GM19328 (cell line): ENCODE measurements around the gene BCL2L12.

Experiments
- ATAC-seq: cut with Tn5 transposase; IDR thresholded peaks from one replicate; pipeline ENCODE4 v1.9.1; 2021; ENCODE audit warnings: mild to moderate bottlenecking, moderate library complexity; ENCODE audit not compliant: unreplicated experiment

Gene BCL2L12

DNA sequence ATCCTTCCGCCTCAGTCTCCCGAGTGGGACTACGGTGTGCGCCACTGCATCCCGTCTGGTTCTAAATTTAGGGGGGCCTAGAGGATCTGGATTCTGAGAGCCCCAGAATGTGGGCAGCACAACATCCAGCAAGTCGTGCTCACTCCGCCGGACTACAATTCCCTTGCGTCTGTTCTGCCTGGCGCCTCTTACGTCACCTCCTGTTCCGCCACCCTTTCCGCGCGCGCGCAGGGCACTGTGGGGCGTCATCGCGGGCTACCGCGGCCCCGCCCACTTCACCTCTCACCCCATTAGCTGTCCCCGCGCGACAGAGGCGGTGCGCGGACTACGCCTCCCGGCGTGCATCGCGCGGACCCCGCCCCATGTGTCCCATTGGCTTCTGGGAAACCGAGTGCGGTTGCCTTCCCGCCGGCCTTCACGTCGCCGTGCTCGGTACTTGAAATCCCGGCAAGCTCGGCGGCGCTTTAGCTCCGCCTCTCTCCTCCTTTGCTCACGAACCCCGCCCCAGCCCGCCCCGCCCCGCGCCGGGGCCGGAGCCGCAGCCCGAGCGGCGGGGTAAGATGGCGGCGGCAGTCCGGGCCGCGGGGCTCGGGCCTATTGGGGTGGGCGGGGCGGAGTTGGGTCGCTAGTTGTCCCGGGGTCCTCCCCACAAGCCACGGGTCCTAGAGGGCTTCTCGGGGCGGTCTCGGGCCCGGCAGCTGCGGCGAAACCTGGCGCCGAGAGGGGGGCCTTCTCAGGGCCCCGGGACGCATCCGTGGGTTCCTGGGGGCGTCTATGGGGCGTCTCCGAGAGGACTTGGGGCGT is 23.8 kb upstream of the BCL2L12 start, which contains the start of gene SCAF1:
Gene SCAF1, plus strand, starts transcription at position 522 of the 804 bp plus-strand sequence. CDS start 2,818 bp downstream, outside the sequence.
- ATAC-seq, result peak; percentile 67

DNA sequence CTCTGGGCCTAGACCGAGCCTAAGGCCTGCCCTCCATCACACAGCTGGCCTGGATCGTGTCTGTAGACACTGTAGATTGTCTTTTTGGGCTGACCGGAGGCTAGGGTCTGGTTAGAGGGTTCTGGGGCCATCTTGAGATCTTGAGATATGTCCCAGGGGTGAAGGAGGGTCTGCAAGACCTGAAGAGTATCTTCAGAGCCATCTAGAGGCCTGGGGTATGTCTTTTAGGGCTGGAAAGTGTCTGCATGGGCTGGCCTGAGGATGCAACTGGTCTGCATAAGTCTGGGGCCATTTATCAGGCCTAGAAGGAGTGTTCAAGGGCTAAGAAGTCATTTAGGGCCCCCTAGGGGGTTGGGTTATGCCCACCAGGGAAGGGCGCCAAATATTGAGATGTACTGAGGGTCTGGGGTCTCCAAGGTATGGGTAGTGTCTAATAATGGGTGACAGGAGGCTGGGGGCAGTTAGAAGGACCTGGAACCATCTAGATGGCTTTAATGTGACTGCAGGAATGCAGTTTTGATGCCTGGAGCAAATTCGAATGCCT is 23.2 kb upstream of the BCL2L12 start:
- no peak for ATAC-seq

DNA sequence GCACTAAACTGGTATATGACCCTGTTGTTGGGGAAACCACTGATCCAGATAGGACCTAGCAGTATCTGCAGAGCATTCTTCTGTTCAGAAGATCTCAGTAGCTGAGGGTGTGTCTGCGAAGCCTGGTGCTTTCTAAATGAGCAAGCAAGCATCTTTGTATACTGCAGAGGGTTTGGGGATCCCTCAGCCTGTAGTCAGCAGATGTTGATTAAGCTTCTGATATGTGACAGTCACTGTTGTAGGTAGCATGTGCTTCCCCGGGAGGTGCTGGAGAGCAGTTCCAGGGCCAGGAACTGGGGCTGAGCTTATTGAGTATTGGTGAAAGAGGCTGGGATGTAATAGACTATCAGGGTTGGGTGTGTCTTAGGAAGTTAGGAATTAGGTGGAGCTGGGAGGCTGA is 22.3 kb upstream of the BCL2L12 start:
- no peak for ATAC-seq

DNA sequence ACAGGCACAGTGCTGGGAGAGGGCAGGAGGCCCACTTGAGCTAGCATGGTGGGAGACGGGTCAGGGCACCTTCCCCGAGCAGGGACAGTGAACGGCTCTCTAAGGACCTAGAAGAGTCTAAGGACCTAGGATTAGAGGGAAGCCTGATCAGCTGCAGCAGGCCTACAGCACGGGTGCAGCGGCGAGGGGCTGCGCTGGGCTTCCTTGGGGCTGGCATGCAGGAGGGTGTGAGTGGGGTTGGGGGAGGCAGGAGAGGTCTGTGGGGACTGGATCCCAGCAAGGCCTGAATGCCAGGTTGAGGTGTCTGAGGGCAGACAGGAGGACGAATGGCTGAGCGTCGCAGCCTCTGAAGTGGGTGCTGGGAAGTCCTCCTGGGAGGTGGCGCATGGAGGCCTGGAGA is 20.1 kb upstream of the BCL2L12 start:
- no peak for ATAC-seq

DNA sequence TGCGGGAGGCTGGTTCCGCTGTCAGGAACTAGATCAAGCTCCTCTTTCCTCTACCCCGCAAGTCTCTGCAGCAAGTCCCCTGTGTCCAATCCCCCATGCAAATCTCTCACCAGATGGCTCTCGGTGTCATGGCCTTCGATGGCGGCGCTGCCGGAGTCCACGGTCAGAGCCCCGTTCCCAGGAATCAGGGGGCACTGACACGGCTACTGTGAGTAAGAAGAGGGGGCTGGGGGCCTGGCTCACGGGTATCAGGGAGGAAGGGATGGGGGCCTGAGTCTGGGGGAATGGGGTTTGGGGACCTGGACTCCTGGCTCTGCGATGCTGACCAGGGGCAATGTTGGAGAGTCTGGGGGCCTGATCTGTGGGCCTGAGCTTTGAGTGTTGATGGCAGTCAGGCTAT is 19.7 kb upstream of the BCL2L12 start:
- ATAC-seq, result no peak

DNA sequence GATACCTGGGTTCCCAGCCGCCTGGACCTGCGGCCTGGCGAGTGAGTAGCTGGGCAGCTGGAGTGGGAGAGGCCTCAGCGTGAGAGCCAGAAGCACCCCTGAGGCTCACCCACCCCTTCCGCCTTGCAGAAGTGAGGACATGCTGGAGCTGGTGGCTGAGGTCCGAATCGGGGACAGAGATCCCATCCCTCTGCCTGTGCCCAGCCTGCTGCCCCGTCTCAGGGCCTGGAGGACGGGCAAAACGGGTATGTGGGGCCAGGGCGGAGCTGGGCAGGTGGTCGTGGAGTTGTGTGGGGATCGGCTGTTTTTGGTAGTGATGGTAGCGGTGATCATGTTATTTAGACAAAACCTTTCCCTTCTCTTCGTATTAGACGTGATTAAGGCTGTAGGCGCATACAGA is 19.1 kb upstream of the BCL2L12 start:
- ATAC-seq, result no peak

DNA sequence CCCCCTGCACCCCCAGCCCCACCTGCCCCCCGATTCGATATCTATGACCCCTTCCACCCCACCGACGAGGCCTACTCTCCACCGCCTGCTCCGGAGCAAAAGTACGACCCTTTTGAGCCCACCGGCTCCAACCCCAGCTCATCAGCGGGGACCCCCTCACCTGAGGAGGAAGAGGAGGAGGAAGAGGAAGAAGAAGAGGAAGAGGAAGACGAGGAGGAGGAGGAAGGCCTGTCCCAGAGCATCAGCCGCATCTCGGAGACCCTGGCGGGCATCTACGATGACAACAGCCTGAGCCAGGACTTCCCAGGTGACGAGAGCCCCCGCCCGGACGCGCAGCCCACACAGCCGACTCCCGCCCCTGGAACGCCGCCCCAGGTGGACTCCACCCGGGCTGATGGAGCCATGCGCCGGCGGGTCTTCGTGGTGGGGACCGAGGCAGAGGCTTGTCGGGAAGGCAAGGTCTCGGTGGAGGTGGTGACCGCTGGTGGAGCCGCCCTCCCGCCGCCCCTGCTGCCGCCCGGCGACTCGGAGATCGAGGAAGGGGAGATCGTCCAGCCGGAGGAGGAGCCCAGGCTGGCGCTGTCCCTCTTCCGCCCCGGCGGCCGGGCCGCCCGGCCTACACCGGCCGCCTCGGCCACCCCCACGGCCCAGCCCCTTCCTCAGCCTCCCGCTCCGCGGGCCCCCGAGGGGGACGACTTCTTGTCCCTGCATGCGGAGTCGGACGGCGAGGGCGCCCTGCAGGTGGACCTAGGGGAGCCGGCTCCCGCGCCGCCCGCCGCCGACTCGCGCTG is 14.5 kb upstream of the BCL2L12 start:
- no peak for ATAC-seq

DNA sequence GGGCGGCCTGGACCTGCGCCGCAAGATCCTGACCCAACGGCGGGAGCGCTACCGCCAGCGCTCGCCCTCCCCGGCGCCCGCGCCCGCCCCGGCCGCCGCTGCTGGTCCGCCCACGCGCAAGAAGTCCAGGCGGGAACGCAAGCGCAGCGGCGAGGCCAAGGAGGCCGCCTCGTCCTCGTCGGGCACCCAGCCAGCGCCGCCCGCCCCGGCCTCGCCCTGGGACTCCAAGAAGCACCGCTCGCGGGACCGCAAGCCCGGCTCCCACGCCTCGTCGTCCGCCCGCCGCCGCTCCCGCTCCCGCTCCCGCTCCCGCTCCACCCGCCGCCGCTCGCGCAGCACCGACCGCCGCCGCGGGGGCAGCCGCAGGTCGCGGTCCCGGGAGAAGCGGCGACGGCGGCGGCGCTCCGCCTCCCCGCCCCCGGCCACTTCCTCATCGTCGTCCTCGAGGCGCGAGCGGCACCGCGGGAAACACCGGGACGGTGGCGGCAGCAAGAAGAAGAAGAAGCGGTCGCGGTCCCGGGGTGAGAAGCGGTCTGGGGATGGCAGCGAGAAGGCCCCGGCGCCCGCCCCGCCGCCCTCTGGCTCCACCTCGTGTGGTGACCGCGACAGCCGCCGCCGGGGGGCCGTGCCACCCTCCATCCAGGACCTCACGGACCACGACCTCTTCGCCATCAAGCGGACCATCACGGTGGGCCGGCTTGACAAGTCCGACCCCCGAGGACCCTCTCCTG is 13.7 kb upstream of the BCL2L12 start:
- ATAC-seq, result no peak

DNA sequence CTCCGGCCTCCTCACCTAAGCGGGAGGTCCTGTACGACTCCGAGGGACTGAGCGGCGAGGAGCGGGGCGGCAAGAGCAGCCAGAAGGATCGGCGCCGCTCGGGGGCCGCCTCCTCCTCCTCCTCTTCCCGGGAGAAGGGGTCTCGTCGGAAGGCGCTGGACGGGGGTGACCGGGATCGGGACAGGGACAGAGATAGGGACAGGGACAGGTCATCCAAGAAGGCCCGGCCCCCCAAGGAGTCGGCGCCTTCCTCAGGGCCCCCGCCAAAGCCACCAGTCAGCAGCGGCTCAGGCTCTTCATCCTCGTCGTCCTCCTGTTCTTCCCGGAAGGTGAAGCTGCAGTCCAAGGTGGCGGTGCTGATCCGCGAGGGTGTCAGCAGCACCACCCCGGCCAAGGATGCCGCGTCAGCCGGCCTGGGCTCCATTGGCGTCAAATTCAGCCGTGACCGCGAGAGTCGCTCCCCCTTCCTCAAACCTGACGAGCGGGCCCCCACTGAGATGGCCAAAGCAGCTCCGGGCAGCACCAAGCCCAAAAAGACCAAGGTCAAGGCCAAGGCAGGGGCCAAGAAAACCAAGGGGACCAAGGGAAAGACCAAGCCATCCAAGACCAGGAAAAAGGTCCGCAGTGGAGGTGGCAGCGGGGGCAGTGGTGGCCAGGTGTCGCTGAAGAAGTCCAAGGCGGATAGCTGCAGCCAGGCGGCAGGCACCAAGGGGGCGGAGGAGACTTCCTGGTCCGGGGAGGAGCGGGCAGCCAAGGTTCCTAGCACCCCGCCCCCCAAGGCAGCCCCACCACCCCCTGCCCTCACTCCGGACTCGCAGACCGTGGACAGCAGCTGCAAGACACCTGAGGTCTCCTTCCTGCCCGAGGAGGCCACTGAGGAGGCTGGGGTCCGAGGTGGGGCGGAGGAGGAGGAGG is 12.9 kb upstream of the BCL2L12 start:
- ATAC-seq, result no peak

DNA sequence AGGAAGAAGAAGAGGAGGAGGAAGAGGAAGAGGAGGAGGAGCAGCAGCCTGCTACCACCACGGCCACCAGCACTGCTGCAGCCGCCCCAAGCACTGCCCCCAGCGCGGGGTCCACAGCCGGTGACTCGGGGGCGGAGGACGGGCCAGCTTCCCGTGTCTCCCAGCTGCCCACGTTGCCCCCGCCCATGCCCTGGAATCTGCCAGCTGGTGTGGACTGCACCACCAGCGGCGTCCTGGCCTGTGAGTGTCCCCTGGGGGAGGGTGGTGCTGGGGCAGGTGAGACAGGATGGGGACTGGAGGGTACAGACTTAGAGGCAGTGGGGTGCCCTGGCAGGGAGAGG is 12.3 kb upstream of the BCL2L12 start:
- ATAC-seq, result no peak

DNA sequence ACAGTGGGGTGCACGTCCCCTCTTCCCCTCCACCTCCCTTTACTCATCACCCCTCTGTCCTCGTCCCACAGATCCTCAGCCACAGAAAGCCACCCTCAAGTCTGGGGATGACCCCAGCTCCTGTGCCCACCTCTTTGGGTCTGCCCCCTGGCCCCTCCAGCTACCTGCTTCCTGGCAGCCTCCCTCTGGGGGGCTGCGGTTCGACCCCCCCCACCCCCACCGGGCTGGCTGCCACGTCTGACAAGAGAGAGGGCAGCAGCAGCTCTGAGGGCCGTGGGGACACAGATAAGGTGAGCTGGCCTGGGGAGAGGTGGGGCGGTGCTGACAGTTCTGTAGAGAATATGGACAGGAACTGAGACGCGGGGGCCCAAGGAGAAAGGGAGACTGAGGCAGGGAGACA is 11.2 kb upstream of the BCL2L12 start:
- no peak for ATAC-seq

DNA sequence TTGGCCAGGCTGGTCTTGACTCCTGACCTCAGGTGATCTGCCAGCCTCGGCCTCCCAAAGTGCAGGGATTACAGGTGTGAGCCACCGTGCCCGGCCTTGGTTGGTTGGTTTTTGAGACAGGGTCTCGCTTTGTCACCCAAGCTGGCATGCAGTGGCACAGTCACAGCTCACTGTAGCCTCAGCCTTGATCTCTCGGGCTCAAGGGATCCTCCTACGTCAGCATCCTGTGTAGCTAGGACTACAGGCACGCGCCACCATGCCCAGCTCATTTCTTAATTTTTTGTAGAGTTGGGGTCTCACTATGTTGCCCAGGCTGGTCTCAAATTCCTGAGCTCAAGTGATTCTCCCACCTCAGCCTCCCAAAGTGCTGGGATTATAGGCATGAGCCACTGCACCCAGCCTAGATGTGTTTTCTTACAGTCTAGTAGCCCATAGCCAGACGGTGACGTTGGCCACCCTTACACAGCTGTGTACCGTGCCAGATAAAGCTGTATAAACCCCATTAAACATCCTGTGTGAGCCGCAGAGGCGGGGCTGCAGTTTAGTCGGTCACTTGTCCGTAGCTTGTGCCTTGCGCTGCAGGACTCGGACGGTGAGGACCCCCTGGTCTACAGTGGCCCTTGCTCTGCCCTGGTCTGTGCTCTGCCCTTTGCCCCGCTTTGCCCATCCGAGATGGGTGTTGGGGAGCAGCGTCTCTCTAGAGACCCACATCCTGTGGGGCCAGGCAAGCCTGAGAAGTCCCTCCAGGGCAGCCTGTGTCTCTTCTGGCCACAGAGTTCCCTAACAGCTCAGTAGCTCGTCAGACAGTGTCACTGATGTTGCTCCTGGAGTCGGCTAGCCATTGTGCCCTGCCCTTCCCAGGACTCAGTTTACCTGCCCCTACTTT is 9.9 kb upstream of the BCL2L12 start:
- no peak for ATAC-seq

DNA sequence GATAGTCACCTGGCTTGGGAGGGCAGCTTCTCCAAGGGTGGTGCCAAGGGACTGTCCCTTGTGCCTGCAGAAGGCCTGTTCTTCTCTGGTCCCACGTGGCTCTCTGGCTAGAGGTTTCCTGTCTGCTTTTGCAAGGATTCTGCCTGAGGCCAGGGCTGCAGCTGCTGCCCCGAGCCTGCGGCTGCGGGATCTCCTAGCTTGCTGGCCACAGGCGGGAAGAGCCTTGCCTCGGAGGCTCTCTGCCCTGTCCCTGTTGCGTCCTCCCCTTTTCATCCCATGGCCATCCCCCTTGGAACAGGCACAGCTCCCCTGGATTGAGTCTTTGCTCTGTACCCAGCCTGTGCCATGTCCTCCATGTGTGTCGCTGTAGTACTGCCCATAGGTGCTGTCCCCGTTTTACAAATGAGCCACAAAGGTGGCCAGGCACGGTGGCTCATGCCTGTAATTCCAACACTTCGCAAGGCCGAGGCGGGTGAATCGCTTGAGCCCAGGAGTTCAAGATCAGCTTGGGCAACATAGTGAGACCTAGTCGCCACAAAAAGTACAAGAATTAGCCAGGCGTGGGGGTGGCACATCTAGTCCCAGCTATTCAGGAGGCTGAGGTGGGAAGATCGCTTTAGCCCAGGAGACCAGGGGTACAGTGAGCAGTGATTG is 9.2 kb upstream of the BCL2L12 start:
- ATAC-seq, result no peak

DNA sequence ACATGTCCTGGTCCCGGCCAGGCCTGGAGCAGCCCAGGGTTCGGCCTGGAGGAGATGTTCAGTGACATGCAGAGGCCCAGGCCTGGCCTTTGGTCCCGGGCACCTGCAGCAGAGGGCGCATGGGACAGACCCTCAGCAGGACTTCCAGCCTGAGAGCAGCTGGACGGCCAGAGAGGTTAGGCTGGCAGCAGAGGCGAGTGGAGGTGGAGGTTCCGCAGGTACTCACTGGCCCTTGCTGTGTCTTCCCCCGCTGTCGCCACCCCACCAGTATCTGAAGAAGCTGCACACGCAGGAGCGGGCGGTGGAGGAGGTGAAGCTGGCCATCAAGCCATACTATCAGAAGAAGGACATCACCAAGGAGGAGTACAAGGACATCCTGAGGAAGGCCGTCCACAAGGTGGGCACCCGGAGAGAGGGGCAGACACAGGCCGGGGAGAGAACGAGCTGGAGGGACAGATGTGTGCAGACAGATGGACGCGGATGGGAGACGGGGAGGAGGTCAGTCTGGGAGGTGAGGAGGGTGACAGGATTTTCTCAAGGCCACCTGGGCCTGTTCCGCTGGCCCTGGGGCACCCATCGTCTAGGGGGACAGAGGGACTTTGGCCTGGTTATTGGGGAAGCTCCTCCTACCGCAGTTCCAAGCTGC is 8.1 kb upstream of the BCL2L12 start:
- ATAC-seq, result no peak

DNA sequence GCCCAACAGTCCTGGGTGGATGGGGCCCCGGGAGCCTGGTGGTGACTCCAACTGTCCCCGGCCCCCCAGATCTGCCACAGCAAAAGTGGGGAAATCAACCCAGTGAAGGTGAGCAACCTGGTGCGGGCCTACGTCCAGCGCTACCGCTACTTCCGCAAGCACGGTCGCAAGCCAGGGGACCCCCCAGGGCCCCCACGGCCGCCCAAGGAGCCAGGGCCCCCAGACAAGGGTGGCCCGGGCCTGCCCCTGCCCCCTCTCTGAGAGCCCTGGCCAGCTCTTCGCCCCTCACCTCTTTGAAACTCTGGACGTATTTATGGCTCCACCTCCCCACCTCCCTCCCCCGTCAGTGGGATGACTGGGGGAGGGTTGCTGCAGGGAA is 7.6 kb upstream of the BCL2L12 start:
- ATAC-seq, result no peak

DNA sequence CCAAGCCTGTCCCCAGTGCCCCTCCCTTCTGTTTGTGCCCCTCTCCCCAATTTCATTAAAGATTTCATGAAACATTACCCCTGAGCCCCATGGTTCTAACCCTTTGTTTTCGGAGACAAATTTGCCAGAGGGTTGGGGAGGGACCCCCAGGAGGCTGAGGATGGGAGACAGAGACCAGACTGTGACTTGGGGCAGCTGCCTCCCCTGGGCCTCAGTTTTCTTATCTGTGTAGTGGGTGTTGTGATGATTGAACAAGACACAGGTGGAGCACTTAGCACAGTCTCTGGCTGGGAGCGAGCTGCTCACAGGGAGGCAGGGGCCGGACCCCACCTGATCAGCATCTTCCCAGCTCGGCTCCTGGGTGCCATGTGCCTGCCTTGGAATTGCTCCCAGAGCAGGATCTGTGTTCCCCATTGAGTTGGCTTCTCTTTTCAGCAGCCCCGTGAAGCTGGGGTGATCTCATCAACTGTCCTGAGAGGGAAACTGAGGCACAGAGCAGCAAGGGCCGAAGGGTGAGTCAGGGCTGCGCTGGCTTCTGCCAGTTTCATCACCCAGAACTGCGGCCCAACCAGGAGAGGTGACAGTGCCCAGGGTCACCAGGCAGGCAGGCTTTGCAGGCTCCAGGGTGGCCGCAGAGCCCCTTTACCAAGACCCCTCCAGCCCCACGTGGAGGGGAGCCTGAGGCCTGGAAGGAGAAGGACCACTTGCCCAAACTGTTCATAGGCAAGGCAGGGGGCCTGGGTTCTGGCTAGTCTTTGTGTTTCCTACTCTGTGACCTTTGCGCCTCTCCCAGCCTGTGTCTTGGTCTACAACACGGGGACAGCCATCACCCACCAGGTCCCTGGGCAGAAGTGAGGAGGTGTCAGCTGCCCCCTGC is 6.9 kb upstream of the BCL2L12 start:
- no peak for ATAC-seq

DNA sequence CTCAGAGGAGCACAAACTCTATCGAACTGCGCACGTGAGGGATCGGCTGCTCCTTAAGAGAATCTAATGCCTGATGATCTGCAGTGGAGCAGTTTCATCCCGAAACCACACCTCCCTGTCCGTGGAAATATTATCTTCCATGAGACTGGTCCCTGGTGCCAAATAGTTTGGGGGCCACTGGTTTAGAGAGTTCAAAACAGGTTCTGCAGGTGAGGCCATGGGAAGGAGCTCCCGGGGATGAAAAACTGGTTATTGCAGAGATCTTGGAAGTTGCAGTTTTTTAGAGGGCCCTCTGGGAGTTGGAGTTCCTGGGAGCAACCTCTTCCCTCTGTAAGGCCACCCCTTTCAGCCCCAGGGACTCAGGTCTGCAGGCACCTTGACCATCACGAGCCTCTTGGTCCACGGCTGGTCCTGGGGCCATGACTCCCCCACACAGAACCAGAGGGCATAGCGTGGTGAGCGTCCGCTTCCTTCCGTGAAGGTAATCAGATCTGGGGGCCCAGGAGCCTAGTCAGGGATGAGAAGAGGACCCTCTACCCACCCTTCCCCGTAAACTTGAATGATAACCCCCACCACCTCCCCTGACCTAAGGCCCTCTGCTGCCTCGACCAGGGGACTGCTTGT is 5.3 kb upstream of the BCL2L12 start:
- ATAC-seq, result no peak
